Right lobe of liver (tissue), 4 donors: ENCODE data around the gene TNFRSF11A.

Source experiments
- POLR2A ChIP-seq: fragments of 450-650 bp; IDR thresholded peaks from one replicate; pipeline ENCODE4 v1.6.1; 2017; ENCODE audit warnings: antibody characterized with exemption, mild to moderate bottlenecking
- TF ChIP-seq, protein P1 (sequence below), 4 donors: fragments of 200-600 bp in 3 of 4; fragments of 450-650 bp in 1 of 4; IDR thresholded peaks; one replicate each; pipeline versions ENCODE4 v1.5.1 to v1.8.0; 2016 to 2022; ENCODE audit warnings: antibody characterized with exemption in 4 of 4, mild to moderate bottlenecking in 2 of 4
- donor health status: DM: no; HTN: no; CAD: no.
- donor health status: DM: no; HTN: no; CAD: no.
- donor health status: DM: no; HTN: yes; CAD: no.

DNA sequence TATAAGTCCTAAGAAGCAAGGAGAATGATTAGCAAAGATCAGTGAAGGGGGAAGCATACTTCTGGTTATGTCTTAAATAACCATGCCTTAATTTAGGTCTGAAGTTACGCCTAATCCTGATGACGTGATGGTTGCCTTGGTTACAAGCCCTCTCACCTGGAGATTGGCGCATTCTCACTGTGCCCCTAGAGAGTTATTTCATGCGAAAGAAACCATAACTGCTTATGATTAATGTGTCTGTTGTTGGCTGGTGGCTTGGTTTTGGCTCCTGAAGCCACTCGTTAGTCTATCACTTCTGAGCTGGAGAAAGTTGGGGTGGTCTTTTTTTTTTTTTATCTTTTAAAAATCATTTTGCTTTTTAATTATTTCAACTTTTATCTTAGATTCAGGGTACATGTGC lies 47.0 kb downstream of the TNFRSF11A start:
- TF ChIP-seq, protein P1, sequence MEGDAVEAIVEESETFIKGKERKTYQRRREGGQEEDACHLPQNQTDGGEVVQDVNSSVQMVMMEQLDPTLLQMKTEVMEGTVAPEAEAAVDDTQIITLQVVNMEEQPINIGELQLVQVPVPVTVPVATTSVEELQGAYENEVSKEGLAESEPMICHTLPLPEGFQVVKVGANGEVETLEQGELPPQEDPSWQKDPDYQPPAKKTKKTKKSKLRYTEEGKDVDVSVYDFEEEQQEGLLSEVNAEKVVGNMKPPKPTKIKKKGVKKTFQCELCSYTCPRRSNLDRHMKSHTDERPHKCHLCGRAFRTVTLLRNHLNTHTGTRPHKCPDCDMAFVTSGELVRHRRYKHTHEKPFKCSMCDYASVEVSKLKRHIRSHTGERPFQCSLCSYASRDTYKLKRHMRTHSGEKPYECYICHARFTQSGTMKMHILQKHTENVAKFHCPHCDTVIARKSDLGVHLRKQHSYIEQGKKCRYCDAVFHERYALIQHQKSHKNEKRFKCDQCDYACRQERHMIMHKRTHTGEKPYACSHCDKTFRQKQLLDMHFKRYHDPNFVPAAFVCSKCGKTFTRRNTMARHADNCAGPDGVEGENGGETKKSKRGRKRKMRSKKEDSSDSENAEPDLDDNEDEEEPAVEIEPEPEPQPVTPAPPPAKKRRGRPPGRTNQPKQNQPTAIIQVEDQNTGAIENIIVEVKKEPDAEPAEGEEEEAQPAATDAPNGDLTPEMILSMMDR (IDR thresholded peaks at IDR 0.05) = no peak
- no peak for TF ChIP-seq POLR2A
